T47D (cell line): ENCODE results near the gene RNASEH2C.
"Not testable (repeated sequence)": the region's sequence is repeated elsewhere in the genome, so short reads cannot be mapped to it uniquely, and the experiment has no call there.

Experiments
- DNase-seq, 2 experiments: peaks; one replicate each; pipeline versions ENCODE4 v3.0.0 to v3.0.0-alpha.2; 2011 to 2012; ENCODE audit warnings: low read depth in 1 of 2, low spot score in 1 of 2
- JUND ChIP-seq: IDR thresholded peaks from 2 replicates; pipeline ENCODE4 v1.6.1; 2012; ENCODE audit warnings: low read depth
- in situ Hi-C: cut with HindIII; loops from 2 replicates; pipeline ENCODE4 v1.10.0; 2016; ENCODE audit warnings: low sequenced_read_pairs, low pct_unique_long_range_greater_than_20kb

The RNASEH2C gene

DNA sequence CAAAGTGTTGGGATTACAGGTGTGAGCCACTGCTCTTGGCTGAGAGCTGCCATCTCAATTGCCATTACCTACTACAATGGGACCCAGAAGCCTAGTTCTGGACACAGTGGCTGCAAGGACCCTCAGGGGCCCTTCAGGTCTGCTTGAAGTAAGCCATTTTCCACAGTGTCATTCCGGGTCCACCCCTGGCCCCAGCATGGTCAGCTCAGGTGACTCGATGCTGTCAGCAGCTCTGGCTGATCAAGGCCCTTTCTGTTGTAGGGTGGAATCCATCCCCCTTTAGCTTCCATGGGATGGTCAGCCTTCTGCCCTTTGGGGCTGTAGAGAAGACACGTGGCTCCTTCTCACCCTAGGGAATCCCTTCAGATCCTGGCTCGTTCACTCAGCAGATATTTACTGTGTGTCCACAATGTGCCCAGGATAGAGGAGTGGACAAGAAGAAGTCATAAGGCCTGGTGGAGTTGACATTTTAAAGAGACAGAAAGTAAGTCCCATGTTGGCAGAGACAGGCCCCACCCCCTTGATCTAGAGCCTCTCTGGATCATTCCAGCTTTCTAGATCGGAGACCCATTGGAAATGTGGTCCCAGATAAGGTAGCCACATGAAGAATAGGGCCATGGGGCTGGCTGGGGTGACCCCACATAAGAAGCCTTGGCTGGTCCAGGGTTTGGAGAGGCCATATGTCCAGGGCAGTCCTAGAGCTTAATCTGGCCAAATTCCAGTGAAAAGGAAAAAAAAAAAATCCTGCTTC is 23.6 kb downstream of the RNASEH2C start:
- DNase-seq: no peak
- in situ Hi-C loops: no loop called here
- no peak for TF ChIP-seq JUND

DNA sequence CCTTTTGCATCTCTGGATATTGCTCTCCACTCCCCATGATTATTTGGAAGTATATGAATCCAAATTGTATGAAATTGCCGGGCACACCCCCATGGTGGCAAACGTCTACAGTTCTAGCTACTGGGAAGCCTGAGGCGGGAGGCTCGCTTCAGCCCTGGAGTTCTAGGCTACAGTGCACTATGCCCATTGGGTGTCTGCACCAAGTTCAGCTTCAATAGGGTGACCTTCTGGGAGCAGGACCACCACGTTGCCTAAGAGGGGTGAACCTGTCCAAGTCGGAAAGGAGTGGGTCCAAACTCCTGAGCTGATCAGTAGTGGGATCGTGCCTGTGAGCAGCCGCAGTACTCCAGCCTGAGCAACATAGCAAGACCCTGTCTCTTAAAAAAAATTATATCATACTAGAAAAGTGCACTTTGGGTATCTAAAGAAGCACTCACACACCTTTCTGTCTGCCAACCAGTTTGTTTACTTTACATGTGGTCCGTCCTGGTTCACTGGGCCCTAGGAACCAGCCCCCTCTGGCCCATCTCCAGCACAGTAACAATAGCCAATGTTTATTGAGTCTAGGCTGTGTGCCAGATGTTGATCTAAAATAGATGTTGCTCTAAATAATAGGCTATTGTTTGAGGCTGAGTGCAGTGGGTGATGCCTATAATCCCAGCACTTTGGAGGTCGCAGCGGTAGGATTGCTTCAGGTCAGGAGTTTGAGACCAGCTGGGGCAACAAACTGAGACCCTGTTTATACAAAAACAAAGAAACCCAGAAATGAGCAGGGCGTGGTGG is 24.9 kb downstream of the RNASEH2C start:
- no peak for TF ChIP-seq JUND
- in situ Hi-C loops: no loop called here
- peak in 1 of 2 experiments; percentile 65 for DNase-seq

DNA sequence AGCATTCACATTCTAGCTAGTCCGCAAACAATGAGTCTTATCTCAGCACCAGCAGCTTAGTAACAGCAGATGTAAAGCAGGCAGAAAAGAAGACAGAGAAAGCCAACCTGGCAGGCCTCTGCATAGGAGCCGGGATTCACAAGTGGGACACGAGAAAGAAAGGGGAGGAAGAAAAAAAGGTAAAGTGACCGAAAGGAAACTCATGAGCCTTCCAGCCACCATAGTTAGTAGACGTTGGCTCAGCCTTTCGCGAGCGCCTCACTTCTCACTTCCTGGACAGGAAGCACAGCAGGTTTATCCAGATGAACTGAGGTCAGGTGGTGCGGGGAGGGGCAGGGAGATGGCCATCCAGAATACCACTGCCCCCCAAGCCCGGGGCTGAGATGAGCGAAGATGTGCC is 28.2 kb downstream of the RNASEH2C start:
- peak in 1 of 2 experiments; percentile 53 for DNase-seq
- in situ Hi-C loops: no loop called here
- no peak for TF ChIP-seq JUND

DNA sequence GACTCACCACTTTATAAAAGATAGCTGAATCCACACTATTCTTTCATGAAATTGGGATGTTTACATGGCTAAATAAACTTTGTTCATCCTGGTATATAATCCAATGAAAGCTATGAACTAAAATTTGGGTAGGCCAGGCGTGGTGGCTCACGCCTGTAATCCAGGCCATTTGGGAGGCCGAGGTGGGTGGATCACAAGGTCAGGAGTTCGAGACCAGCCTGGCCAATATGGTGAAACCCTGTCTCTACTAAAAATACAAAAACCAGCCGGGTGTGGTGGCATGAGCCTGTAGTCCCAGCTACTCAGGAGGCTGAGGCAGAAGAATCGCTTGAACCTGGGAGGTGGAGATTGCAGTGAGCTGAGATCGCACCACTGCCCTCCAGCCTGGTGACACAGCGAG is 28.8 kb downstream of the RNASEH2C start:
- in situ Hi-C loops: not testable (repeated sequence)

DNA sequence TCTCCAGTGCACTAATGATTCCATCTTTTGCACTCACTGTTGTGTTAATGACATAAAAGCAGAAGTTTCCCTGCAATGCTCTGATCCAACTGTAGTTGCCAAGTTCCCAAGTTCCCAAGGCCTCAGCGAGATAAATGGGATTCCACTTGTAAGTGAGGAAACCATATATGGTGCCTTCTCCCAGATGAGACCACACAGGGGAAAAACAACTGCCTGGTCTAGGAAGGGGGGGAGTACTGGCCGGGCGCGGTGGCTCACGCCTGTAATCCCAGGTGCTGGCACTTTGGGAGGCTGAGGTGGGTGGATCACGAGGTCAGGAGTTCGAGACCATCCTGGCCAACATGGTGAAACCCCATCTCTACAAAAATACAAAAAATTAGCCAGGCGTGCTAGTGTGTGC is 34.6 kb downstream of the RNASEH2C start:
- TF ChIP-seq JUND: no peak
- in situ Hi-C loops: no loop called here
- DNase-seq: no peak

More for the DNA sequence above, 28.8 kb downstream of the RNASEH2C start:
- not testable (repeated sequence) for DNase-seq

DNA sequence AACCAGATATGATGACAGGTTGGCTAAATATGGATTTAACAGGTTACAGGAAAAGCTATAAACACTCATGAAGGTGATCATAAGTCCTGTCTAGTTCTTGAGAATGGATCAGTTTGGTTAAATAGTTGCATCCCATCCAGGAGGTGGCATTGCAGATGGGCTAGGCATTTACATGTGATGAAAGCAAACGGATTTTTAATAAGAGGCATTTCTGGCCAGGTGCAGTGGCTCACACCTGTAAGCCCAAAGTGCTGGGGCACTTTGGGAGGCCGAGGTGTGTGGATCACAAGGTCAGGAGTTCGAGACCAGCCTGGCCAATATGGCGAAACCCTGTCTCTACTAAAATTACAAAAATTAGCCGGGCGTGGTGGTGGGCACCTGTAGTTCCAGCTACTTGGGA is 37.1 kb downstream of the RNASEH2C start:
- DNase-seq, in situ Hi-C loops: not testable (repeated sequence)

DNA sequence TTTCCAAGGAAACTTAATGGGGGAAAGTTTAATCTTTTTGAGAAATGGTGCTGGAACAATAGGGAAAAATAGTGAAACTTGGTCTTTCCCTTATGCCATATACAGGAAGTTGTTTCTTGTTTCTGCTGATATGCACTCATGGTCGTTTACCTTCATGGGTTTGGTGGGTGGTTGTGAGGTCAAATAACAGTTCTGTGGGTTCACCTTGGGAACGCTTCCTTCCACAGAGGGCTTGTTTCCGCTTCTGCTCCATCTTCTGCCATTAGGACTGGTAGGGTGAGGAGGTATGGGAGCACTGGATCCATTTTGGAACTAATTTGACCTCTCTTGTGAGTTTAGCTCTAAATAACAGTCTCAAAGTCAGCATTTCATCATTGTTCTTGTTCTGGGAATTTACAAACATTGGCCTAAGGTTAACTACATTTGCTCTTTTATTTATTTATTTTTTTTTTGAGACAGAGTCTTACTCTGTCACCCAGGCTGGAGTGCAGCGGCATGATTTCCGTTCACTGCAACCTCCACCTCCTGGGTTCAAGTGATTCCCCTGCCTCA is 40.3 kb downstream of the RNASEH2C start:
- DNase-seq: no peak
- in situ Hi-C loops: no loop called here
- no peak for TF ChIP-seq JUND

DNA sequence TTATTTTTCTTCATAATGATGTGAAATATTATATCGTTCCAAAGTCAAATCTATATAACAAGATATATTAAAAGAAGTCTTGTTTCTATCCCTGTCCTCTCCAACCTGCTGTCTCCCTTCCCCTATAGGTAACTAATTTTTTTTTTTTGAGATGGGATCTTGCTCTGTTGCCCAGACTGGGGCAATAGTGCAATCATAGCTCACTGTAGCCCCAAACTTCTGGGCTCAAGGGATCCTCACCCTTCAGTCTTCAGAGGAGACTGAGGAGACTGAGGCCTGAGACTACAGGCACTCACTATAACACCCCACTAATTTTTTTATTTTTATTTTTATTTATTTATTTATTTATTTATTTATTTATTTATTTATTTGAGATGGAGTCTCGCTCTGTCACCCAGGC is 47.6 kb downstream of the RNASEH2C start:
- no peak for DNase-seq
- TF ChIP-seq JUND: no peak
- in situ Hi-C loops: no loop called here

DNA sequence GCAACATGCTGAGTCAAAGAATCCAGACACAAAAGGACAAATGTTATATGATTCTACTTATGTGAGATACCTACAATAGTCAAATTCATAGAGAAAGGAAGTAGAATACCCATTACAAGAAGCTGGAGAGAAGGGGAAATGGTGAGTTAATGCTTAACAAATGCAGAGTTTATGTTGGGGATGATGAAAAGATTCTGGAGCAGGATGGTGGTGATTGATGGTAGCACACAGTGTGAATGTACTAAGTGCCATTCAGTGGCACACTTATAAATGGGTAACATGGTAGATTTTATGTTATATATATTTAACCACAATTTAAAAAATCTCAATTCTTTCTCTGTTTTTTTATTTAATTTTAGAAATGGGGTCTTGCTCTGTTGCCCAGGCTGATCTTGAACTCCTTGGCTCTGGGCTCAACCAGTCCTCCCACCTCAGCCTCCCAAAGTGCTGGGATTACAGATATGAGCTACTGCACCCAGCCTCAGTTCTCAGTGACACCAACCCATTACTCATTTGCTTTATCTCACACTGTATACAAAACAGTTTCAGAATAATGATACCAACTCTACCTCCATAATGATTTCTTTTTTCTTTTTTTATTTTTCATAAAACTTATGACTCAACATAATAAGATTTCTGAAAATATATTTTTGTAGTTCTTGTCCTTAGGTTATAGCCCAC is 48.3 kb downstream of the RNASEH2C start:
- in situ Hi-C loops: no loop called here
- TF ChIP-seq JUND: no peak
- DNase-seq: no peak
